SK-N-SH treated with all-trans-retinoic acid at 6 μM for 48 hours (cell line): ENCODE results near the gene GPR55.

Experiments
- ATAC-seq: fragments of 200-7000 bp; cut with Tn5 transposase; 3 replicates; pipeline ENCODE4 v1.9.1; 2020; ENCODE audit warnings: mild to moderate bottlenecking, moderate library complexity
- ARNTL ChIP-seq: fragments of 450-650 bp; formaldehyde crosslinking; IDR thresholded peaks from 2 replicates; pipeline ENCODE4 v1.5.0; 2020; ENCODE audit warnings: low read depth, mild to moderate bottlenecking, moderate library complexity, borderline replicate concordance
- CREB5 ChIP-seq: fragments of 250-450 bp; sonication (Bioruptor Pico); IDR thresholded peaks from 2 replicates; pipeline ENCODE4 v1.5.1; 2020; ENCODE audit warnings: low read depth, mild to moderate bottlenecking, moderate library complexity
- CSDC2 ChIP-seq: fragments of 250-450 bp; sonication (Bioruptor Pico); IDR thresholded peaks from 2 replicates; pipeline ENCODE4 v1.5.0; 2020; ENCODE audit warnings: mild to moderate bottlenecking, moderate library complexity
- CSRNP3 ChIP-seq: fragments of 250-450 bp; sonication (Bioruptor Pico); IDR thresholded peaks from 2 replicates; pipeline ENCODE4 v1.5.1; 2021; ENCODE audit warnings: mild to moderate bottlenecking, moderate library complexity
- GLIS3 ChIP-seq: fragments of 250-450 bp; sonication (Bioruptor Pico); IDR thresholded peaks from 2 replicates; pipeline ENCODE4 v1.5.0; 2020; ENCODE audit warnings: mild to moderate bottlenecking, moderate library complexity
- ISL1 ChIP-seq: fragments of 250-450 bp; sonication (Bioruptor Pico); IDR thresholded peaks from 2 replicates; pipeline ENCODE4 v2.1.2; 2022; ENCODE audit warnings: mild to moderate bottlenecking, moderate library complexity
- PATZ1 ChIP-seq: fragments of 250-450 bp; sonication (Bioruptor Pico); IDR thresholded peaks from 2 replicates; pipeline ENCODE4 v1.8.0; 2020; ENCODE audit warnings: mild to moderate bottlenecking, moderate library complexity, borderline replicate concordance
- POU6F1 ChIP-seq: fragments of 250-450 bp; sonication (Bioruptor Pico); IDR thresholded peaks from 2 replicates; pipeline ENCODE4 v1.8.0; 2021; ENCODE audit warnings: low read depth, mild to moderate bottlenecking, moderate library complexity, borderline replicate concordance
- PPARA ChIP-seq: fragments of 250-450 bp; sonication (Bioruptor Pico); IDR thresholded peaks from 2 replicates; pipeline ENCODE4 v1.5.0; 2020; ENCODE audit warnings: mild to moderate bottlenecking, borderline replicate concordance
- SNAI2 ChIP-seq: fragments of 250-450 bp; sonication (Bioruptor Pico); IDR thresholded peaks from 2 replicates; pipeline ENCODE4 v1.5.0; 2020; ENCODE audit warnings: mild to moderate bottlenecking, moderate library complexity
- TCF4 ChIP-seq: fragments of 250-450 bp; sonication (Bioruptor Pico); IDR thresholded peaks from 2 replicates; pipeline ENCODE4 v1.8.0; 2021; ENCODE audit warnings: mild to moderate bottlenecking, moderate library complexity, borderline replicate concordance
- TSHZ2 ChIP-seq: fragments of 250-450 bp; sonication (Bioruptor Pico); IDR thresholded peaks from 2 replicates; pipeline ENCODE4 v1.5.0; 2020; ENCODE audit warnings: mild to moderate bottlenecking, moderate library complexity
- ZC3H10 ChIP-seq: fragments of 250-450 bp; sonication (Bioruptor Pico); IDR thresholded peaks from 2 replicates; pipeline ENCODE4 v1.5.1; 2021; ENCODE audit warnings: mild to moderate bottlenecking, moderate library complexity
- ZFP3 ChIP-seq: fragments of 250-450 bp; sonication (Bioruptor Pico); IDR thresholded peaks from 2 replicates; pipeline ENCODE4 v1.5.0; 2020; ENCODE audit warnings: mild to moderate bottlenecking, moderate library complexity
- ZFP30 ChIP-seq: fragments of 450-650 bp; formaldehyde crosslinking; IDR thresholded peaks from 2 replicates; pipeline ENCODE4 v1.5.0; 2022; ENCODE audit warnings: mild to moderate bottlenecking, moderate library complexity
- ZNF565 ChIP-seq: fragments of 450-650 bp; formaldehyde crosslinking; conservative IDR thresholded peaks from 2 replicates; pipeline ENCODE4 v1.5.0; 2020; ENCODE audit warnings: low read depth, mild to moderate bottlenecking, moderate library complexity
- ZNF70 ChIP-seq: fragments of 450-650 bp; formaldehyde crosslinking; IDR thresholded peaks from 2 replicates; pipeline ENCODE4 v1.5.0; 2020; ENCODE audit warnings: mild to moderate bottlenecking, moderate library complexity
- ZNF8 ChIP-seq: fragments of 450-650 bp; formaldehyde crosslinking; IDR thresholded peaks from 2 replicates; pipeline ENCODE4 v1.5.0; 2020; ENCODE audit warnings: mild to moderate bottlenecking, moderate library complexity

Gene GPR55

GRCh38 chr2:230912046-230912445, 13.0 kb downstream of the GPR55 start:
- no peak for ATAC-seq
- TF ChIP-seq POU6F1 (CRISPR knock-in tag) (no peak), ZFP3 (CRISPR knock-in tag) (no peak), PPARA (CRISPR knock-in tag) (no peak), ISL1 (CRISPR knock-in tag) (no peak), PATZ1 (CRISPR knock-in tag) (no peak), CREB5 (CRISPR knock-in tag) (no peak), TCF4 (CRISPR knock-in tag) (no peak), CSRNP3 (CRISPR knock-in tag) (no peak)

- no peak for ATAC-seq
- TF ChIP-seq POU6F1 (CRISPR knock-in tag) (no peak), ZNF8 (CRISPR knock-in tag) (no peak), TSHZ2 (no peak), CREB5 (CRISPR knock-in tag) (no peak), ZC3H10 (CRISPR knock-in tag) (no peak), GLIS3 (CRISPR knock-in tag) (no peak), ZFP3 (CRISPR knock-in tag) (no peak), SNAI2 (CRISPR knock-in tag) (no peak), PPARA (CRISPR knock-in tag) (no peak), CSDC2 (CRISPR knock-in tag) (no peak), ZNF70 (CRISPR knock-in tag) (no peak), ZFP30 (CRISPR knock-in tag) (no peak), ARNTL (CRISPR knock-in tag) (no peak), ZNF565 (no peak)
Observed at GRCh38 chr2:230910546-230911177, 14.4 kb downstream of the GPR55 start.
